Stimulated activated CD4-positive, alpha-beta T cell treated with anti-CD3 and anti-CD28 coated beads, Interleukin-4, amount 100 ng/mL, for 1 hour (primary cell): ENCODE results near the gene FUCA1.

ENCODE experiments used
- DNase-seq: peaks from one replicate; pipeline ENCODE4 v3.0.0-alpha.2; 2020

The FUCA1 gene

DNA sequence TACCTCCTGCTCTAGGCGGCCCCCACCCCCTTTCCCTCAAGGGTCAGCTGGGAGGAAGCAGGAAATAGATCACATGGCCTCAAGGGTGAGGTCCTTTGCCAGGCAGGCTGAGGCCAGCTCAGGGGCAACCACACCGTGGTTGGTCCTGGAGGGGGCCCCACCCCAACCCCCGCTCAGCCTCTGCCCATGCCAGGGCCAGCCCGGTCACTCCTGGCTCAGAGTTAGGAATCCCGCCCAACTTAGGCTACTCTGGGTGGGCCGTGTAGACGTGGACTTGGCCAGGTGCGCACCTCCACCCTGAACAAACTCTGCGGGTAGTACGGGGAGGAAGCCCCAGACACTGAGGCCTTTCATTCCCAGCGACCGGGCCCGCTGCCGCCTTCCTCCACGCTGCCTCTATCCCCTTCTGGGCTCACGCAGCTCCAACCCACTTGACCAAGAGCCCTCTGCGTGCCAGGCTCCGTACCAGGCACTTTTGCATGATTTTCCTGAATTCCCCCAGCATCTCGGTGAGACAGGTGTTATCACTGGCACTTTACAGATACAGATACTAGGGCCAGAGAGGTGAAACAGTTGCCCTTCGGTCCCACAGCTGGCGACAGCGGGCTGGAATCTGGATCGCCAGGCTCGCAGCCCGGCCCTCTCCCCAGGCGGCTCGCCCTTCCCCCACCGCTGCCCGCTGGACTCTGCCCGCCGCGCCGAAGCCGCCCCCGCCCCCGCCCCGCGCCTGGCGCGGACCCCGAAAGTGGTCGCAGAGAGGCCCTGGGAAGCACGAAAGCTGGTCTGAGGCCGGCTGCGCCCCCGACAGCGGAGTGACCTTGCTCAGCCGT, 68.3 kb downstream of the FUCA1 start:
- DNase-seq = peak; percentile 23

DNA sequence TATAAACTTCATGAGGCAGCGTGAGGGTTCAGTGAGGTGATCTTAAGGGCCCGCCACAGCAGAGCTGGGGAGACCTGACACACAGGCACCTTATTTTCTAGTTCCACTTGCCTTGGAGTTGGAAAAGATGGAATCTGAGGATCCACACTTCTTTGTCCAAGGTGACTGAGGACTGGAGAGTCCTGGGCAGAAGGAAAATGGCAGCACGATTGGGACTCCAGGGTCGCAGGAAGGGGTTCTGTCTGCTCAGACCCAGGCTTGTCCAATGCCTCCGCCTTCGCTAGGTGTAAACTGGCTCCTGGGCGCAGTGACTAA, 68.9 kb downstream of the FUCA1 start:
- DNase-seq = no peak

DNA sequence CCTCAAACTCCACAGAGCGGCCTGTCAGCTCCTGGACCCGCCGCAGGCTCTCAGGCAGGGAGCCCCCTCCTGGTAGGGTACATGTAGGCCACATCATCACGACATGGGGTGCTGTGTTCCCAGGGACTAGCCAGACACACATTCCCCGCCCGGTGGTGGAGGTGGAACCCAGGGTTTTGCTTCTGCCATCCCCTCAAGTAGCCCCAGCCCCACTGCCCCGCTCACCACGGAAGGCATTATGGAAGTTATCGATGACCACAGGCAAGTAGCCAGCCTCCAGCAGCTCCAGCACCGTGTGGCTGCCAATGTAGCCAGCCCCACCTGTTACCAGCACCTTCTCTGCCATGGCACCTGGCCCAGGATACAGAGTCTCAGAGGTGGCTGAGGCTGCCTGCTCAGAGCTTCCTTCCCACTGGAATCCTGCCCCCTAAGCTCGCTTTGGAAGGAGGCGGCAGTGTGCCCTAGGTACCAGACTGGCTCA, 69.4 kb downstream of the FUCA1 start:
- DNase-seq = no peak

DNA sequence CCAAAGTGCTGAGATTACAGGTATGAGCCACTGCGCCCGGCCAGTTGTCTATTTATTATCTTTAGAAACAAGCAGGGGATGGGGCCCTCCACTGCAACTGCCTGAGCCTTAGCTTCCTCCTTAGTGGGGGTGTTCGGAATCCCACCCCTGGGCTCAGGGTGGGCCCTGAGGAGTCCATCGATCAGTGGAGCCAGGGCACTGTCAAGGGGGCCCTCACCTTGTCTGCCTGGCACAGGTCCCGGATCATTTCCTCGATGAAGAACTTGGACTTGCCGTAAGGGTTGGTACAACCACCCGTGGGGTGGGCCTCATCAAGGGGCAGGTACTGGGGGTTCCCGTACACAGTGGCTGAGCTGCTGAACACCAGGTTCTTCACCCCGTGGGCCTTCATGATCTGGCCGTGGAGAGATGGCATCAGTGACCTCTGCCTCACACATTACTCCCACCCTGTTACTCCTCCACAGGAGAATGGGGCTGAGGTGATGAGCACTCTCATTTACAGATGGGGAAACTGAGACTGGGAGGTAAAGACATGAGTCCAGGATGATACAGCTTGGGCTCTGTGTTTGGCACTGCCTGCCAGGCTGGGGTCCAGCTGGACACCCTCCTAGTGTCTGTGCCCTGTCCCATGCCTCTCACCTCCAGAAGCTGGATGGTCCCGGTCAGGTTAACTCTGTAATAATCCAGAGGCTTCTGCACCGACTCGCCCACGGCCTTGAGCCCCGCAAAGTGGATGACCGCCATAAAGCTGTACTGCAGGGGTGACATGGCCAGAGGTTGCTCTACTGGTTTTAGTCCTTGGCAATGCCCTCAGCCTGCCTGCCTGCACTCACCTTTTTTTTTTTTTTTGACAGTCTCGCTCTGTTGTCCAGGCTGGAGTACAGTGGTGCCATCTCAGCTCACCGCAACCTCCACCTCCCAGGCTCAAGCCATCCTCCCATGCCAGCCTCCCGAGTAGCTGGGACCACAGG, 70.3 kb downstream of the FUCA1 start:
- no peak for DNase-seq

DNA sequence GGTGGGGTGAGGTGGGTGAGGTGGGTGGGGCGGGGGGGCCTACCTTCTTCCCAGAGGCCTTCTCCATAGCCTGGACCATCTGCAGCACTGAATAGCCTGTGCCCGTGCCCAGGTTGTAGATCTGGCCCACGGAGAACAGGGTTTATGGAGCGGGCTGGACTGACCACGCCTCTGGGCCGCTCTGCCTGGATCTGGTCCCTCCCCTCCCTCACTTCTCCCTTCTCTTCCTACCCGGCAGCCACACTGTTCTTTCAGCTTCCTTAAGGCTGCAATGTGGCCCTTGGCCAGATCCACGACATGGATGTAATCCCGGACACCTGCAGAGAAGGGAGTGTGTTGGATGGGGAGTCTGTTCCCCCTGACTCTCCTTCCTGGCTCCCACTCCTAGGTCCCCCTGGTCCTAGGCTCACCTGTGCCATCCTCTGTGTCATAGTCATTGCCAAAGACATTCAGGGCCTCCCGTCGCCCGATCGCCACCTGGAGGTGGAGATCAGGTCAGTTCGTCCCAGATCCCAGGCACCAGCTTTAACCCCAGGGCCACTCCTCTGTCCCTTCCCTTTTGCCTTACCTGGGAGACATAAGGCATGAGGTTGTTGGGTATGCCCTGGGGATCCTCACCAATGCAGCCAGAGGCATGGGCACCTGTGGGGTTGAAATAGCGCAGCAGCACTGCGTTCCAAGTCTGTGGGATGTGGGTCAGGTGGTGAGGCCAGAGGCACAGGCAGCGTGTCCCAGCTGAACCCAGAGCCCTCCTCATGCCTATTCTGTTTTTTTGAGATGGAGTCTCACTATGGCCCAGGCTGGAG, 71.4 kb downstream of the FUCA1 start:
- DNase-seq = no peak

DNA sequence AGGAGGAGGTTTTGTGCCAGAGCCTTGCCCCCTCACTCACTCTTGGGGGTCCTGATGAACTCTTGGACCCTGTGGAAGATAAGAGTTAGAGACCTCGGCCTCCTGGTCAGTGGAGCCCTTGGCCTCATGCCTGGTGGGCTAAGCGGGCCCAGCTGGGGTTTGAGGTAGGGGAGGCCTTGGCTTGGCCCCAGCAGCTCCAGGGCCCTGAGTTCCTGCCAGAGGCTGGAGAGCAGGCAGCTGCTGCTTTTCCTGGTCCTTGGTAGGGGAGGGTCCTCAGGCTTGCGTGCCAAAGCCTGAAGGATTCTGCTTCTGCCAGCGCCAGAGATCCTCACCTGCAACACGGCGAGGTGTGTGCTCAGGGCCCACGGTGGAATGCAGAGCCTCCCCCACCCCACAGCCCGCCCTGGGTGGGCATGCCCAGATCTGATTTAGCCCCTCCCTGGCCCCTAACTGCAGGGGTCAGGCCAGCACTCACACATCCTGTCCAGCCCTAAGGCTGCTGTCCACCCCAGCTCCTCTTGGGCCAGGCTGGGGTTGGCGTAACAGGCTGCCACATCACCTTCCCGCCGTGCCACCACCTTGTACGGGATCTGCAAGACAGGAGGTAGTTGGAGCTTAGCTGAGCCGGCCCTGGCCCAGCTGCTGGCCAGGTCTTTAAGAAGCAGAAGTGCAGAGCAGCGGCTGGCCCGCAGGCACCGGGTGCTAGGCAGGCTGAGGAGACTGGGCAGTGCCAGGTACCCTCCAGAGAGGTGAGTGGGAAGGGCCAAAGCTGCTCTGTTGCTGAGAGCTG, 72.2 kb downstream of the FUCA1 start:
- no peak for DNase-seq
